SK-N-SH (cell line): ENCODE data around the gene CCDC91. TPM values are rescaled to one million over a fixed set of nuclear protein-coding genes. Genes with fewer than 3 reads are reported as not detected.

Experiments used
- CTCF ChIA-PET: fragments of 300-600, 350-600 bp; formaldehyde crosslinking; extraction: SDS; loops from one replicate; lab custom pipeline; 2021; lab: Yijun Ruan, JAX
- POLR2A ChIA-PET: fragments of 350-600 bp; sonication (Branson Sonifier 250); formaldehyde crosslinking; extraction: SDS; loops from one replicate; lab custom pipeline; 2020; ENCODE audit warnings: antibody characterized with exemption, inconsistent platforms; lab: Yijun Ruan, JAX
- DNase-seq: peaks from one replicate; pipeline ENCODE4 v3.0.0; 2012
- H2AFZ ChIP-seq: fragments of 200-600 bp; sonication (generic); 2 replicates; pipeline ENCODE4 v1.8.1; 2016; ENCODE audit warnings: antibody characterized with exemption, mild to moderate bottlenecking, low read depth
- H3F3A ChIP-seq: fragments of 200-600 bp; sonication (generic); replicated peaks from 2 replicates; pipeline ENCODE3; 2016; ENCODE audit warnings: antibody characterized with exemption, mild to moderate bottlenecking; ENCODE audit not compliant: insufficient read depth
- H3K27ac ChIP-seq, 2 experiments: fragments of 200-500 bp in 1 of 2; fragments of 200-600 bp in 1 of 2; sonication (Bioruptor generic) in 1 of 2; sonication (generic), shearing (Covaris generic) in 1 of 2; 2 replicates each; pipeline versions ENCODE4 v1.5.1 to v1.6.1; 2014 to 2016; ENCODE audit warnings: low read depth in 2 of 2, inconsistent platforms in 1 of 2, low read length in 1 of 2, mild to moderate bottlenecking in 1 of 2, mixed read lengths in 1 of 2
- H3K27me3 ChIP-seq: fragments of 200-600 bp; sonication (generic), shearing (Covaris generic); 2 replicates; pipeline ENCODE4 v1.6.1; 2016; ENCODE audit warnings: mixed run types; ENCODE audit not compliant: insufficient read depth
- H3K36me3 ChIP-seq, 2 experiments: fragments of 200-500 bp in 1 of 2; fragments of 200-600 bp in 1 of 2; sonication (Bioruptor generic) in 1 of 2; sonication (generic) in 1 of 2; replicated peaks in 1 of 2; 2 replicates each; pipeline versions ENCODE3 to v1.5.1; 2014 to 2016; ENCODE audit warnings: low read length in 1 of 2, mild to moderate bottlenecking in 1 of 2; ENCODE audit not compliant: insufficient read depth in 2 of 2, control insufficient read depth in 1 of 2
- H3K4me1 ChIP-seq, 2 experiments: fragments of 200-500 bp in 1 of 2; fragments of 200-600 bp in 1 of 2; sonication (Bioruptor generic) in 1 of 2; sonication (generic), shearing (Covaris generic) in 1 of 2; 2 replicates each; pipeline versions ENCODE4 v1.5.1 to v1.6.1; 2014 to 2016; ENCODE audit warnings: low read depth in 1 of 2, low read length in 1 of 2, mixed run types in 1 of 2; ENCODE audit not compliant: insufficient read depth in 2 of 2, control insufficient read depth in 1 of 2
- H3K4me2 ChIP-seq: fragments of 200-600 bp; sonication (generic), shearing (Covaris generic); 2 replicates; pipeline ENCODE4 v1.6.1; 2017; ENCODE audit warnings: mixed run types
- H3K4me3 ChIP-seq, 2 experiments: fragments of 200-500 bp in 1 of 2; fragments of 200-600 bp in 1 of 2; sonication (Bioruptor generic) in 1 of 2; sonication (generic), shearing (Covaris generic) in 1 of 2; 2 replicates each; pipeline versions ENCODE4 v1.5.1 to v1.8.1; 2014 to 2016; ENCODE audit warnings: low read depth in 2 of 2, inconsistent platforms in 1 of 2, low read length in 1 of 2, mild to moderate bottlenecking in 1 of 2, mixed read lengths in 1 of 2, moderate library complexity in 1 of 2
- H3K79me2 ChIP-seq: fragments of 200-600 bp; sonication (generic); 2 replicates; pipeline ENCODE4 v1.8.1; 2017; ENCODE audit warnings: mild to moderate bottlenecking; ENCODE audit not compliant: insufficient read depth
- H3K9ac ChIP-seq: fragments of 200-600 bp; sonication (generic); 2 replicates; pipeline ENCODE4 v1.6.1; 2017; ENCODE audit warnings: mixed run types
- H3K9me2 ChIP-seq: fragments of 200-600 bp; sonication (generic); 2 replicates; pipeline ENCODE4 v1.6.1; 2017; ENCODE audit warnings: mixed run types
- H3K9me3 ChIP-seq: fragments of 200-600 bp; sonication (generic); 2 replicates; pipeline ENCODE4 v1.6.1; 2017; ENCODE audit warnings: mixed run types, mild to moderate bottlenecking, moderate library complexity
- H4K20me1 ChIP-seq: fragments of 200-600 bp; sonication (generic); 2 replicates; pipeline ENCODE4 v1.6.1; 2017; ENCODE audit warnings: mild to moderate bottlenecking, mixed run types; ENCODE audit not compliant: insufficient read depth
- EP300 ChIP-seq, 2 experiments: IDR thresholded peaks; 2 replicates each; pipeline versions ENCODE4 v1.4.0 to v1.6.1; 2012; ENCODE audit warnings: borderline replicate concordance in 1 of 2, low read depth in 1 of 2, low read length in 1 of 2
- FOSL2 ChIP-seq: IDR thresholded peaks from 2 replicates; pipeline ENCODE4 v1.4.0; 2012; ENCODE audit warnings: low read depth, mild to moderate bottlenecking, moderate library complexity, borderline replicate concordance
- FOXJ3 ChIP-seq: sonication (generic); formaldehyde crosslinking; IDR thresholded peaks from 2 replicates; pipeline ENCODE4 v1.5.1; 2020; ENCODE audit warnings: mild to moderate bottlenecking, missing genetic modification reagents
- JUND ChIP-seq: IDR thresholded peaks from 2 replicates; pipeline ENCODE4 v1.4.0; 2012
- MXI1 ChIP-seq: IDR thresholded peaks from 2 replicates; pipeline ENCODE4 v1.6.1; 2012; ENCODE audit warnings: mild to moderate bottlenecking, low read depth, low read length, improper control_type of control experiment
- NFIC ChIP-seq: IDR thresholded peaks from 2 replicates; pipeline ENCODE4 v1.4.0; 2012; ENCODE audit warnings: borderline replicate concordance
- NRF1 ChIP-seq: IDR thresholded peaks from 2 replicates; pipeline ENCODE4 v1.6.1; 2012; ENCODE audit warnings: low read depth, mild to moderate bottlenecking, low read length
- RAD21 ChIP-seq: IDR thresholded peaks from 2 replicates; pipeline ENCODE4 v1.6.1; 2012; ENCODE audit warnings: mild to moderate bottlenecking, low read length
- RFX5 ChIP-seq: IDR thresholded peaks from 2 replicates; pipeline ENCODE4 v1.6.1; 2012; ENCODE audit warnings: mild to moderate bottlenecking, improper control_type of control experiment, low read length
- TAF1 ChIP-seq: IDR thresholded peaks from 2 replicates; pipeline ENCODE4 v1.6.1; 2012; ENCODE audit warnings: low read depth, mild to moderate bottlenecking, low read length, moderate library complexity, borderline replicate concordance
- TCF12 ChIP-seq: IDR thresholded peaks from 2 replicates; pipeline ENCODE4 v1.4.0; 2012
- WGBS: methylation state at CpG from one replicate; pipeline ENCODE4 v1.1.6; 2017; ENCODE audit warnings: low lambda C conversion rate; 5-methylcytosine and 5-hydroxymethylcytosine counted together
- polyA plus RNA-seq, 3 experiments: library from polyadenylated mRNA; depleted of rRNA; stranded (reverse); fragments of >200 nt; gene quantifications; 2 replicates each; pipeline ENCODE4 v1.2.3, GENCODE V29; 2012
- TF ChIP-seq, protein P1 (sequence below): IDR thresholded peaks from 2 replicates; pipeline ENCODE4 v1.6.1; 2012; ENCODE audit warnings: mild to moderate bottlenecking, low read depth, low read length, moderate library complexity
- TF ChIP-seq, protein P2 (sequence below): fragments of 200-600 bp; sonication (generic); IDR thresholded peaks from 2 replicates; pipeline ENCODE4 v1.6.1; 2017; ENCODE audit warnings: antibody characterized with exemption, mild to moderate bottlenecking, moderate library complexity
- TF ChIP-seq, protein P3 (sequence below): IDR thresholded peaks from 2 replicates; pipeline ENCODE4 v1.4.0; 2012; ENCODE audit warnings: low read depth, borderline replicate concordance
- TF ChIP-seq, protein P4 (sequence below): IDR thresholded peaks from 2 replicates; pipeline ENCODE4 v1.4.0; 2012; ENCODE audit warnings: low read depth, borderline replicate concordance
- TF ChIP-seq, protein P5 (sequence below): IDR thresholded peaks from 2 replicates; pipeline ENCODE4; 2012

Gene CCDC91
- polyA plus RNA-seq, 1 of the 3 experiments (the other 2 are of a cell fraction) = 13.0 TPM

DNA sequence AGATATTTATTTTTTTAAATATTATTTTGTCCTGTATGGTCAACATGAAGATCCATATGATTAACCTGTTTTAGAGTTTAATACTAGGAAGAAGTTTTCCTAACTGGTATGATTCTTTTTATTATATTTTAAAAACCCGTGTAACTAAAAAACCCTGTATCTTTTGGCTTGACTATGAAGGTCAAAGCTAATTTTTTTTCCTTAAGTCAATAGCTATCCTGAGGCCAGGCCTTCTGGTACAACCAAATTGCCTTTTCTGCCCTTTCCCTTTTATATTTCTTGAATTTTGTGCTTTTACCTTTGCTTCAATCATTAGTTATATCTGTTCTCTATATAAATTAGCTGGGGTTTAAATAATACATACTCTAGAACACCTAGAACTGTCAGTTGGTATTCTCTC, 30.6 kb upstream of the CCDC91 start:
- CTCF ChIA-PET = interaction anchor here (1.1 kb wide), 1 partner anchor 43 kb away, joined by 3 read pairs; no protein-coding TSS in a partner anchor
- Histone ChIP-seq H3K27ac (no peak overlapping the region), H3K36me3 (peaks cover 0 to 4% of the 10 kb centered on the region in 2 experiments), H3F3A (no peaks in the 10 kb centered on the region), H3K9me2 (no peaks in the 10 kb centered on the region), H3K9ac (no peak overlapping the region), H3K4me1 (no peaks in the 10 kb centered on the region; a peak in 1 of 4 replicates), H3K27me3 (no peaks in the 10 kb centered on the region), H4K20me1 (no peaks in the 10 kb centered on the region), H3K4me3 (no peak overlapping the region), H2AFZ (no peak overlapping the region), H3K4me2 (no peak overlapping the region), H3K79me2 (no peaks in the 10 kb centered on the region)
- 92% methylated on average over 1 of the region's 1 CpG for WGBS
- DNase-seq = no peak
- POLR2A ChIA-PET = no interaction called here
- TF ChIP-seq TAF1 (no peak), NFIC (no peak), FOXJ3 (CRISPR knock-in tag) (no peak), TCF12 (no peak), NRF1 (no peak), RFX5 (no peak), JUND (no peak), MXI1 (no peak), EP300 (IDR thresholded peaks at IDR 0.05; ENCODE audit: borderline replicate concordance in 1 of 2, low read depth in 1 of 2, low read length in 1 of 2) (no peak), FOSL2 (no peak), RAD21 (no peak)
- TF ChIP-seq, protein P1, sequence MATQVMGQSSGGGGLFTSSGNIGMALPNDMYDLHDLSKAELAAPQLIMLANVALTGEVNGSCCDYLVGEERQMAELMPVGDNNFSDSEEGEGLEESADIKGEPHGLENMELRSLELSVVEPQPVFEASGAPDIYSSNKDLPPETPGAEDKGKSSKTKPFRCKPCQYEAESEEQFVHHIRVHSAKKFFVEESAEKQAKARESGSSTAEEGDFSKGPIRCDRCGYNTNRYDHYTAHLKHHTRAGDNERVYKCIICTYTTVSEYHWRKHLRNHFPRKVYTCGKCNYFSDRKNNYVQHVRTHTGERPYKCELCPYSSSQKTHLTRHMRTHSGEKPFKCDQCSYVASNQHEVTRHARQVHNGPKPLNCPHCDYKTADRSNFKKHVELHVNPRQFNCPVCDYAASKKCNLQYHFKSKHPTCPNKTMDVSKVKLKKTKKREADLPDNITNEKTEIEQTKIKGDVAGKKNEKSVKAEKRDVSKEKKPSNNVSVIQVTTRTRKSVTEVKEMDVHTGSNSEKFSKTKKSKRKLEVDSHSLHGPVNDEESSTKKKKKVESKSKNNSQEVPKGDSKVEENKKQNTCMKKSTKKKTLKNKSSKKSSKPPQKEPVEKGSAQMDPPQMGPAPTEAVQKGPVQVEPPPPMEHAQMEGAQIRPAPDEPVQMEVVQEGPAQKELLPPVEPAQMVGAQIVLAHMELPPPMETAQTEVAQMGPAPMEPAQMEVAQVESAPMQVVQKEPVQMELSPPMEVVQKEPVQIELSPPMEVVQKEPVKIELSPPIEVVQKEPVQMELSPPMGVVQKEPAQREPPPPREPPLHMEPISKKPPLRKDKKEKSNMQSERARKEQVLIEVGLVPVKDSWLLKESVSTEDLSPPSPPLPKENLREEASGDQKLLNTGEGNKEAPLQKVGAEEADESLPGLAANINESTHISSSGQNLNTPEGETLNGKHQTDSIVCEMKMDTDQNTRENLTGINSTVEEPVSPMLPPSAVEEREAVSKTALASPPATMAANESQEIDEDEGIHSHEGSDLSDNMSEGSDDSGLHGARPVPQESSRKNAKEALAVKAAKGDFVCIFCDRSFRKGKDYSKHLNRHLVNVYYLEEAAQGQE = no peak
- TF ChIP-seq, protein P2, sequence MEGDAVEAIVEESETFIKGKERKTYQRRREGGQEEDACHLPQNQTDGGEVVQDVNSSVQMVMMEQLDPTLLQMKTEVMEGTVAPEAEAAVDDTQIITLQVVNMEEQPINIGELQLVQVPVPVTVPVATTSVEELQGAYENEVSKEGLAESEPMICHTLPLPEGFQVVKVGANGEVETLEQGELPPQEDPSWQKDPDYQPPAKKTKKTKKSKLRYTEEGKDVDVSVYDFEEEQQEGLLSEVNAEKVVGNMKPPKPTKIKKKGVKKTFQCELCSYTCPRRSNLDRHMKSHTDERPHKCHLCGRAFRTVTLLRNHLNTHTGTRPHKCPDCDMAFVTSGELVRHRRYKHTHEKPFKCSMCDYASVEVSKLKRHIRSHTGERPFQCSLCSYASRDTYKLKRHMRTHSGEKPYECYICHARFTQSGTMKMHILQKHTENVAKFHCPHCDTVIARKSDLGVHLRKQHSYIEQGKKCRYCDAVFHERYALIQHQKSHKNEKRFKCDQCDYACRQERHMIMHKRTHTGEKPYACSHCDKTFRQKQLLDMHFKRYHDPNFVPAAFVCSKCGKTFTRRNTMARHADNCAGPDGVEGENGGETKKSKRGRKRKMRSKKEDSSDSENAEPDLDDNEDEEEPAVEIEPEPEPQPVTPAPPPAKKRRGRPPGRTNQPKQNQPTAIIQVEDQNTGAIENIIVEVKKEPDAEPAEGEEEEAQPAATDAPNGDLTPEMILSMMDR = no peak
- TF ChIP-seq, protein P3, sequence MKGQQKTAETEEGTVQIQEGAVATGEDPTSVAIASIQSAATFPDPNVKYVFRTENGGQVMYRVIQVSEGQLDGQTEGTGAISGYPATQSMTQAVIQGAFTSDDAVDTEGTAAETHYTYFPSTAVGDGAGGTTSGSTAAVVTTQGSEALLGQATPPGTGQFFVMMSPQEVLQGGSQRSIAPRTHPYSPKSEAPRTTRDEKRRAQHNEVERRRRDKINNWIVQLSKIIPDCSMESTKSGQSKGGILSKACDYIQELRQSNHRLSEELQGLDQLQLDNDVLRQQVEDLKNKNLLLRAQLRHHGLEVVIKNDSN = no peak
- TF ChIP-seq, protein P4, sequence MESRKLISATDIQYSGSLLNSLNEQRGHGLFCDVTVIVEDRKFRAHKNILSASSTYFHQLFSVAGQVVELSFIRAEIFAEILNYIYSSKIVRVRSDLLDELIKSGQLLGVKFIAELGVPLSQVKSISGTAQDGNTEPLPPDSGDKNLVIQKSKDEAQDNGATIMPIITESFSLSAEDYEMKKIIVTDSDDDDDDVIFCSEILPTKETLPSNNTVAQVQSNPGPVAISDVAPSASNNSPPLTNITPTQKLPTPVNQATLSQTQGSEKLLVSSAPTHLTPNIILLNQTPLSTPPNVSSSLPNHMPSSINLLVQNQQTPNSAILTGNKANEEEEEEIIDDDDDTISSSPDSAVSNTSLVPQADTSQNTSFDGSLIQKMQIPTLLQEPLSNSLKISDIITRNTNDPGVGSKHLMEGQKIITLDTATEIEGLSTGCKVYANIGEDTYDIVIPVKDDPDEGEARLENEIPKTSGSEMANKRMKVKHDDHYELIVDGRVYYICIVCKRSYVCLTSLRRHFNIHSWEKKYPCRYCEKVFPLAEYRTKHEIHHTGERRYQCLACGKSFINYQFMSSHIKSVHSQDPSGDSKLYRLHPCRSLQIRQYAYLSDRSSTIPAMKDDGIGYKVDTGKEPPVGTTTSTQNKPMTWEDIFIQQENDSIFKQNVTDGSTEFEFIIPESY = no peak
- TF ChIP-seq, protein P5, sequence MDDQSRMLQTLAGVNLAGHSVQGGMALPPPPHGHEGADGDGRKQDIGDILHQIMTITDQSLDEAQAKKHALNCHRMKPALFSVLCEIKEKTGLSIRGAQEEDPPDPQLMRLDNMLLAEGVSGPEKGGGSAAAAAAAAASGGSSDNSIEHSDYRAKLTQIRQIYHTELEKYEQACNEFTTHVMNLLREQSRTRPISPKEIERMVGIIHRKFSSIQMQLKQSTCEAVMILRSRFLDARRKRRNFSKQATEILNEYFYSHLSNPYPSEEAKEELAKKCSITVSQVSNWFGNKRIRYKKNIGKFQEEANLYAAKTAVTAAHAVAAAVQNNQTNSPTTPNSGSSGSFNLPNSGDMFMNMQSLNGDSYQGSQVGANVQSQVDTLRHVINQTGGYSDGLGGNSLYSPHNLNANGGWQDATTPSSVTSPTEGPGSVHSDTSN = no peak
- TF ChIP-seq, all 33 proteins: peak for 0
- no peaks in the 10 kb centered on the region for H3K9me3 ChIP-seq
